Keratinocyte (primary cell): ENCODE data around the gene CARD11. TPM values are rescaled to one million over a fixed set of nuclear protein-coding genes. Genes with fewer than 3 reads are reported as not detected.

ENCODE experiments used
- DNase-seq: peaks from one replicate; pipeline ENCODE4 v3.0.0-alpha.2; 2011; ENCODE audit warnings: low read depth, missing footprints, low spot score
- FAIRE-seq: peaks from 2 replicates; lab custom pipeline; 2011; peaks lifted over from hg19 to GRCh38; lab: Jason Lieb, UNC
- H2AFZ ChIP-seq: 2 replicates; pipeline ENCODE4 v1.6.0; 2012; ENCODE audit warnings: low read length, control low read depth, inconsistent platforms; ENCODE audit not compliant: control insufficient read depth
- H3K27ac ChIP-seq: 2 replicates; pipeline ENCODE4 v1.5.1; 2011; ENCODE audit warnings: low read length; ENCODE audit not compliant: control insufficient read depth, insufficient read depth
- H3K27me3 ChIP-seq: 3 replicates; pipeline ENCODE4 v1.6.0; 2011; ENCODE audit warnings: low read length; ENCODE audit not compliant: control insufficient read depth, insufficient read depth; ENCODE audit errors: extremely low read depth
- H3K36me3 ChIP-seq, 2 experiments: 2 replicates in 1 of 2; 3 replicates in 1 of 2; pipeline ENCODE4 v1.5.1; 2011; ENCODE audit warnings: low read length in 2 of 2, mild to moderate bottlenecking in 1 of 2; ENCODE audit not compliant: control insufficient read depth in 2 of 2, insufficient read depth in 2 of 2; ENCODE audit errors: extremely low read depth in 1 of 2
- H3K4me1 ChIP-seq: 3 replicates; pipeline ENCODE4 v1.5.1; 2011; ENCODE audit warnings: low read length; ENCODE audit not compliant: control insufficient read depth, insufficient read depth; ENCODE audit errors: extremely low read depth
- H3K4me2 ChIP-seq: 3 replicates; pipeline ENCODE4 v1.6.0; 2011; ENCODE audit warnings: low read depth, low read length; ENCODE audit not compliant: control insufficient read depth, insufficient read depth; ENCODE audit errors: extremely low read depth
- H3K4me3 ChIP-seq, 3 experiments: fragments of 200-600 bp in 1 of 3; sonication (generic) in 1 of 3; 2 replicates in 2 of 3; 3 replicates in 1 of 3; pipeline ENCODE4 v1.5.1; 2011 to 2016; ENCODE audit warnings: low read length in 3 of 3, mild to moderate bottlenecking in 3 of 3, control low read depth in 2 of 3, inconsistent platforms in 1 of 3, low read depth in 1 of 3, mixed read lengths in 1 of 3, mixed run types in 1 of 3, moderate library complexity in 1 of 3; ENCODE audit not compliant: control insufficient read depth in 2 of 3, insufficient read depth in 2 of 3; ENCODE audit errors: extremely low read depth in 1 of 3
- H3K79me2 ChIP-seq: 2 replicates; pipeline ENCODE4 v1.6.0; 2012; ENCODE audit warnings: low read length; ENCODE audit not compliant: control insufficient read depth, insufficient read depth
- H3K9ac ChIP-seq: 3 replicates; pipeline ENCODE4 v1.6.0; 2011; ENCODE audit warnings: low read length; ENCODE audit not compliant: control insufficient read depth, insufficient read depth; ENCODE audit errors: extremely low read depth
- H3K9me1 ChIP-seq: 3 replicates; pipeline ENCODE4 v1.6.0; 2011; ENCODE audit warnings: low read length; ENCODE audit not compliant: control insufficient read depth, insufficient read depth; ENCODE audit errors: extremely low read depth
- H3K9me3 ChIP-seq: 2 replicates; pipeline ENCODE4 v1.5.1; 2012; ENCODE audit warnings: low read depth, low read length; ENCODE audit not compliant: control insufficient read depth
- H4K20me1 ChIP-seq: 3 replicates; pipeline ENCODE4 v1.6.0; 2011; ENCODE audit warnings: low read length; ENCODE audit not compliant: control insufficient read depth, insufficient read depth; ENCODE audit errors: extremely low read depth
- CTCF ChIP-seq, 3 experiments: IDR thresholded peaks in 1 of 3; conservative IDR thresholded peaks in 1 of 3; optimal IDR thresholded peaks in 1 of 3; 2 replicates in 2 of 3; 3 replicates in 1 of 3; pipeline versions ENCODE3 to v1.5.1; 2011; ENCODE audit warnings: low read length in 3 of 3, mild to moderate bottlenecking in 3 of 3, moderate library complexity in 2 of 3, control low read depth in 1 of 3, inconsistent platforms in 1 of 3; ENCODE audit not compliant: insufficient read depth in 2 of 3; ENCODE audit errors: extremely low read depth in 1 of 3
- EZH2 ChIP-seq: IDR thresholded peaks from one replicate; pipeline ENCODE4 v1.6.1; 2012; ENCODE audit warnings: inconsistent platforms, mild to moderate bottlenecking, low read length, moderate library complexity
- dilution Hi-C: fragments of 300-500 bp; cut with MboI; formaldehyde crosslinking; loops from one replicate; pipeline ENCODE4 v1.7.0; 2020; ENCODE audit warnings: low sequenced_read_pairs; ENCODE audit not compliant: extremely low pct_ligation_motif_present
- polyA plus RNA-seq, 5 experiments: library from polyadenylated mRNA; depleted of rRNA in 3 of 5; stranded (reverse) in 3 of 5; stranded (forward) in 1 of 5; unstranded in 1 of 5; fragments of >200 nt; gene quantifications; 1 replicate in 1 of 5; 2 replicates in 3 of 5; 3 replicates in 1 of 5; pipeline versions ENCODE4 v1.2.1 to v1.2.3, GENCODE V29; 2011 to 2012; ENCODE audit warnings: missing spikeins in 2 of 5, low read depth in 1 of 5, low replicate concordance in 1 of 5

Gene CARD11
- polyA plus RNA-seq, 1 donor (not counting 4 experiments of a cell fraction or from before 2014, with no cell fraction given), result 4.3 TPM

GRCh38 chr7:2879354-2879753, 164.3 kb downstream of the CARD11 start:
- FAIRE-seq (no peak), DNase-seq (no peak)
- Histone ChIP-seq H4K20me1 (no peaks in the 10 kb centered on the region), H3K79me2 (no peaks in the 10 kb centered on the region), H3K27ac (no peak overlapping the region), H3K4me3 (no peak overlapping the region), H3K9me1 (no peaks in the 10 kb centered on the region), H3K4me1 (peaks cover 20% of the 10 kb centered on the region), H3K4me2 (no peak overlapping the region), H3K9me3 (no peaks in the 10 kb centered on the region), H3K9ac (no peak overlapping the region), H2AFZ (no peak overlapping the region), H3K36me3 (no peaks in the 10 kb centered on the region), H3K27me3 (peaks cover 9% of the 10 kb centered on the region)
- dilution Hi-C loops, result no loop called here
- TF ChIP-seq EZH2 (no peak), CTCF (optimal IDR thresholded peaks at IDR 0.05 in 1 of 3, IDR thresholded peaks at IDR 0.05 in 1 of 3, conservative IDR thresholded peaks at IDR 0.05 in 1 of 3; ENCODE audit: extremely low read depth in 1 of 3, insufficient read depth in 2 of 3, low read length in 3 of 3) (no peak)

DNA sequence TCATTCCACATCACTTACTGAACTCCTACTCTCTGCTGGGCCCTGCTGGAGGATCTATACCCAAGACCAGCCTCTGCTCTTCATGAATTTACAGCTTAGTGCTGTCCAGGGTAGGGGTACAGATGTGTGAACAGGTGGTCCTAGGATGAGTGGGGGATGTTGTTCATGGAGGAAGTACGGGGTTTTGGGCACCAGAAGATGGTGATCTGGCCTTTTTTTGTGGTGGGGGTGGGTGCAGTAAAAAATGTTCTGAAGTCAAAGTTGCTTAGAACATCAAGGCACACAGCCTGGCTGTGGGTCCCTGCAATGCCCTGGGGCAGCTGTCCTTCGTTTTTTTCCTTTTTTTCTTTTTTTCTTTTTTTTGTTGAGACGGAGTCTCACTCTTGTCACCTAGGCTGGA, 165.4 kb downstream of the CARD11 start:
- Histone ChIP-seq H3K36me3 (no peaks in the 10 kb centered on the region), H3K79me2 (no peaks in the 10 kb centered on the region), H2AFZ (no peak overlapping the region), H3K4me2 (no peak overlapping the region), H3K9ac (no peak overlapping the region), H3K9me1 (no peaks in the 10 kb centered on the region), H4K20me1 (no peaks in the 10 kb centered on the region), H3K9me3 (no peaks in the 10 kb centered on the region), H3K27me3 (peaks cover 9% of the 10 kb centered on the region), H3K4me3 (no peak overlapping the region), H3K4me1 (peaks cover 23% of the 10 kb centered on the region), H3K27ac (no peak overlapping the region)
- FAIRE-seq (no peak), DNase-seq (no peak)
- no peak for TF ChIP-seq EZH2
- no peak for TF ChIP-seq CTCF (optimal IDR thresholded peaks at IDR 0.05 in 1 of 3, IDR thresholded peaks at IDR 0.05 in 1 of 3, conservative IDR thresholded peaks at IDR 0.05 in 1 of 3; ENCODE audit: extremely low read depth in 1 of 3, insufficient read depth in 2 of 3, low read length in 3 of 3)
- dilution Hi-C loops, result no loop called here
